Nephron (organoid): Measurements from ENCODE around the gene PLEKHM3.

ENCODE experiments used
- H3K27ac Mint-ChIP-seq, 3 experiments: 2 replicates each; pipeline ENCODE4 v1.8.0; 2020; ENCODE audit warnings: mixed read lengths in 3 of 3, mild to moderate bottlenecking in 2 of 3, moderate library complexity in 1 of 3
- H3K27me3 Mint-ChIP-seq: 2 replicates; pipeline ENCODE4 v1.8.0; 2021; ENCODE audit warnings: low read depth, mild to moderate bottlenecking, moderate library complexity, mixed read lengths
- H3K36me3 Mint-ChIP-seq: 2 replicates; pipeline ENCODE4 v1.8.0; 2020; ENCODE audit warnings: low read depth, mixed read lengths
- H3K4me1 Mint-ChIP-seq: 2 replicates; pipeline ENCODE4 v1.8.0; 2020; ENCODE audit warnings: mixed read lengths
- H3K4me3 Mint-ChIP-seq, 3 experiments: 2 replicates each; pipeline ENCODE4 v1.8.0; 2020; ENCODE audit warnings: mild to moderate bottlenecking in 3 of 3, mixed read lengths in 3 of 3, moderate library complexity in 2 of 3
- H3K9me3 Mint-ChIP-seq: 2 replicates; pipeline ENCODE4 v1.8.0; 2020; ENCODE audit warnings: mixed read lengths
- CTCF ChIP-seq, 3 experiments: fragments of 200-600 bp; sonication (generic); IDR thresholded peaks; one replicate each; pipeline ENCODE4 v1.5.0; 2021; ENCODE audit warnings: antibody characterized with exemption in 3 of 3; ENCODE audit not compliant: unreplicated experiment in 3 of 3

The PLEKHM3 gene

GRCh38 chr2:207782238-207783030 lies 242.9 kb downstream of the PLEKHM3 start:
- Mint-ChIP-seq H3K4me1 (no peaks in the 10 kb centered on the region), H3K9me3 (no peaks in the 10 kb centered on the region), H3K27ac (no peak overlapping the region), H3K27me3 (peaks cover 20% of the 10 kb centered on the region), H3K4me3 (no peak overlapping the region), H3K36me3 (no peaks in the 10 kb centered on the region)
- TF ChIP-seq CTCF (IDR thresholded peaks at IDR 0.05; ENCODE audit: unreplicated experiment in 3 of 3), result no peak

- no peak for TF ChIP-seq CTCF (IDR thresholded peaks at IDR 0.05; ENCODE audit: unreplicated experiment in 3 of 3)
- H3K4me1 Mint-ChIP-seq, result no peaks in the 10 kb centered on the region
- H3K36me3 Mint-ChIP-seq, result no peaks in the 10 kb centered on the region
- no peaks in the 10 kb centered on the region for H3K9me3 Mint-ChIP-seq
- H3K27ac Mint-ChIP-seq, result no peak overlapping the region
- peaks cover 21% of the 10 kb centered on the region for H3K27me3 Mint-ChIP-seq
- no peak overlapping the region for H3K4me3 Mint-ChIP-seq
These were observed 245.8 kb downstream of the PLEKHM3 start for GRCh38 chr2:207779523-207779922.

GRCh38 chr2:207778298-207778882 lies 246.9 kb downstream of the PLEKHM3 start:
- Mint-ChIP-seq H3K4me1 (no peaks in the 10 kb centered on the region), H3K4me3 (no peak overlapping the region), H3K27me3 (peaks cover 24% of the 10 kb centered on the region), H3K27ac (no peak overlapping the region), H3K9me3 (no peaks in the 10 kb centered on the region), H3K36me3 (no peaks in the 10 kb centered on the region)
- TF ChIP-seq CTCF (IDR thresholded peaks at IDR 0.05; ENCODE audit: unreplicated experiment in 3 of 3), result no peak

GRCh38 chr2:207777124-207777523 lies 248.2 kb downstream of the PLEKHM3 start:
- no peak for TF ChIP-seq CTCF (IDR thresholded peaks at IDR 0.05; ENCODE audit: unreplicated experiment in 3 of 3)
- peaks cover 32% of the 10 kb centered on the region for H3K27me3 Mint-ChIP-seq
- no peak overlapping the region for H3K4me3 Mint-ChIP-seq
- no peaks in the 10 kb centered on the region for H3K4me1 Mint-ChIP-seq
- no peak overlapping the region for H3K27ac Mint-ChIP-seq
- H3K36me3 Mint-ChIP-seq, result no peaks in the 10 kb centered on the region
- H3K9me3 Mint-ChIP-seq, result no peaks in the 10 kb centered on the region

- Mint-ChIP-seq H3K9me3 (no peaks in the 10 kb centered on the region), H3K4me1 (peaks cover 3% of the 10 kb centered on the region), H3K36me3 (no peaks in the 10 kb centered on the region), H3K27me3 (peaks cover 39% of the 10 kb centered on the region), H3K4me3 (no peak overlapping the region), H3K27ac (no peak overlapping the region)
- no peak for TF ChIP-seq CTCF (IDR thresholded peaks at IDR 0.05; ENCODE audit: unreplicated experiment in 3 of 3)
These were observed 249.9 kb downstream of the PLEKHM3 start for GRCh38 chr2:207775473-207775872.

GRCh38 chr2:207772844-207773205 lies 252.5 kb downstream of the PLEKHM3 start:
- H3K36me3 Mint-ChIP-seq, result no peaks in the 10 kb centered on the region
- H3K27me3 Mint-ChIP-seq, result peaks cover 54% of the 10 kb centered on the region
- H3K9me3 Mint-ChIP-seq, result no peaks in the 10 kb centered on the region
- no peak for TF ChIP-seq CTCF (IDR thresholded peaks at IDR 0.05; ENCODE audit: unreplicated experiment in 3 of 3)
- H3K27ac Mint-ChIP-seq, result no peak overlapping the region
- H3K4me1 Mint-ChIP-seq, result peaks cover 7% of the 10 kb centered on the region
- peak overlapping the region in 1 of 3 experiments; percentile 9 for H3K4me3 Mint-ChIP-seq
